Thymus (tissue), 14 donors: ENCODE results near the gene SETX. TPM values are rescaled to one million over a fixed set of nuclear protein-coding genes. Genes with fewer than 3 reads are reported as not detected.

ENCODE experiments used
- DNase-seq, 9 donors: peaks; one replicate each; pipeline ENCODE4 v3.0.0-alpha.2; 2013; ENCODE audit warnings: low spot score in 9 of 9, low read depth in 6 of 9, missing footprints in 1 of 9
- H3K27ac ChIP-seq, 2 donors: one replicate each; pipeline ENCODE4 v1.5.1; 2013; ENCODE audit warnings: control low read depth in 1 of 2, low read depth in 1 of 2, low read length in 1 of 2, mild to moderate bottlenecking in 1 of 2, moderate library complexity in 1 of 2
- H3K27me3 ChIP-seq, 2 donors: one replicate each; pipeline ENCODE4 v1.5.1; 2013; ENCODE audit warnings: low read length in 1 of 2; ENCODE audit not compliant: control insufficient read depth in 2 of 2, insufficient read depth in 1 of 2
- H3K36me3 ChIP-seq, 2 donors: one replicate each; pipeline ENCODE4 v1.5.1; 2013; ENCODE audit warnings: low read length in 1 of 2, mild to moderate bottlenecking in 1 of 2, moderate library complexity in 1 of 2; ENCODE audit not compliant: control insufficient read depth in 2 of 2, insufficient read depth in 2 of 2
- H3K4me1 ChIP-seq, 2 donors: one replicate each; pipeline ENCODE4 v1.5.1; 2013; ENCODE audit warnings: low read length in 2 of 2; ENCODE audit not compliant: control insufficient read depth in 2 of 2, insufficient read depth in 2 of 2
- H3K4me3 ChIP-seq, 2 donors: one replicate each; pipeline ENCODE4 v1.5.1; 2013; ENCODE audit warnings: low read length in 2 of 2, control low read depth in 1 of 2, mild to moderate bottlenecking in 1 of 2
- H3K9me3 ChIP-seq, 2 donors: one replicate each; pipeline ENCODE4 v1.5.1; 2013; ENCODE audit warnings: low read length in 1 of 2, mild to moderate bottlenecking in 1 of 2; ENCODE audit not compliant: control insufficient read depth in 2 of 2, insufficient read depth in 1 of 2
- WGBS: extraction: QIAGEN DNeasy Blood & Tissue Kit; methylation state at CpG from one replicate; pipeline ENCODE4 v1.1.7; 2013; 5-methylcytosine and 5-hydroxymethylcytosine counted together
- long read RNA-seq, 10 donors: transcript quantifications; one replicate each; lab custom pipeline, GENCODE V29; 2026
- polyA plus RNA-seq: library from polyadenylated mRNA; stranded (reverse); fragments of 200-250 nt; gene quantifications from one replicate; pipeline ENCODE4 v1.2.3, GENCODE V29; 2013
- total RNA-seq: library from RNA; stranded (reverse); fragments of 120-200 nt; gene quantifications from one replicate; pipeline ENCODE4 v1.2.4, GENCODE V29; 2013
- donor health status: healthy.

Gene SETX, protein sequence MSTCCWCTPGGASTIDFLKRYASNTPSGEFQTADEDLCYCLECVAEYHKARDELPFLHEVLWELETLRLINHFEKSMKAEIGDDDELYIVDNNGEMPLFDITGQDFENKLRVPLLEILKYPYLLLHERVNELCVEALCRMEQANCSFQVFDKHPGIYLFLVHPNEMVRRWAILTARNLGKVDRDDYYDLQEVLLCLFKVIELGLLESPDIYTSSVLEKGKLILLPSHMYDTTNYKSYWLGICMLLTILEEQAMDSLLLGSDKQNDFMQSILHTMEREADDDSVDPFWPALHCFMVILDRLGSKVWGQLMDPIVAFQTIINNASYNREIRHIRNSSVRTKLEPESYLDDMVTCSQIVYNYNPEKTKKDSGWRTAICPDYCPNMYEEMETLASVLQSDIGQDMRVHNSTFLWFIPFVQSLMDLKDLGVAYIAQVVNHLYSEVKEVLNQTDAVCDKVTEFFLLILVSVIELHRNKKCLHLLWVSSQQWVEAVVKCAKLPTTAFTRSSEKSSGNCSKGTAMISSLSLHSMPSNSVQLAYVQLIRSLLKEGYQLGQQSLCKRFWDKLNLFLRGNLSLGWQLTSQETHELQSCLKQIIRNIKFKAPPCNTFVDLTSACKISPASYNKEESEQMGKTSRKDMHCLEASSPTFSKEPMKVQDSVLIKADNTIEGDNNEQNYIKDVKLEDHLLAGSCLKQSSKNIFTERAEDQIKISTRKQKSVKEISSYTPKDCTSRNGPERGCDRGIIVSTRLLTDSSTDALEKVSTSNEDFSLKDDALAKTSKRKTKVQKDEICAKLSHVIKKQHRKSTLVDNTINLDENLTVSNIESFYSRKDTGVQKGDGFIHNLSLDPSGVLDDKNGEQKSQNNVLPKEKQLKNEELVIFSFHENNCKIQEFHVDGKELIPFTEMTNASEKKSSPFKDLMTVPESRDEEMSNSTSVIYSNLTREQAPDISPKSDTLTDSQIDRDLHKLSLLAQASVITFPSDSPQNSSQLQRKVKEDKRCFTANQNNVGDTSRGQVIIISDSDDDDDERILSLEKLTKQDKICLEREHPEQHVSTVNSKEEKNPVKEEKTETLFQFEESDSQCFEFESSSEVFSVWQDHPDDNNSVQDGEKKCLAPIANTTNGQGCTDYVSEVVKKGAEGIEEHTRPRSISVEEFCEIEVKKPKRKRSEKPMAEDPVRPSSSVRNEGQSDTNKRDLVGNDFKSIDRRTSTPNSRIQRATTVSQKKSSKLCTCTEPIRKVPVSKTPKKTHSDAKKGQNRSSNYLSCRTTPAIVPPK (N-terminal part only)
- total RNA-seq: 50.7 TPM
- 43.1 TPM for polyA plus RNA-seq
- long read RNA-seq, donor 1: 0 reads
- long read RNA-seq, donor 2: 0 reads
- long read RNA-seq, donor 3, partial matches to known transcripts: 7 of 8 reads
- long read RNA-seq, donor 3, other reads (novel, unspliced or antisense): 0 of 8 reads
- long read RNA-seq, donor 4: 0 reads
- long read RNA-seq, donor 5, partial matches to known transcripts: 23 of 24 reads
- long read RNA-seq, donor 5, other reads (novel, unspliced or antisense): 0 of 24 reads
- long read RNA-seq, donor 6, full-length matches to known transcripts: 2 of 2 reads
- long read RNA-seq, donor 6, partial matches to known transcripts: 0 of 2 reads
- long read RNA-seq, donor 6, other reads (novel, unspliced or antisense): 0 of 2 reads
- long read RNA-seq, donor 7: 0 reads
- long read RNA-seq, donor 8: 0 reads
- long read RNA-seq, donor 9, partial matches to known transcripts: 0 of 1 reads
- long read RNA-seq, donor 9, other reads (novel, unspliced or antisense): 0 of 1 reads
- long read RNA-seq, donor 10: 0 reads

GRCh38 chr9:132354637-132355355 is at the start of gene SETX:
SETX (minus strand) TSS chr9:132354986; CDS start chr9:132349428, 5,558 bp downstream.
- peak within 1 kb of the TSS; percentile 89 to 97 for H3K4me3 ChIP-seq
- H3K27me3 ChIP-seq: no peaks in the 10 kb centered on the region
- peak within 1 kb of the TSS; percentile 89 to 98 for H3K27ac ChIP-seq
- under 1% methylated on average over 82 of the region's 82 CpGs for WGBS
- H3K9me3 ChIP-seq: no peaks in the 10 kb centered on the region
- H3K4me1 ChIP-seq: peaks cover 18 to 37% of the 10 kb centered on the region in 2 donors
- peaks cover 10 to 28% of the 10 kb centered on the region in 2 donors for H3K36me3 ChIP-seq
- peak; percentile 75 to 98 (median 92) for DNase-seq

DNA sequence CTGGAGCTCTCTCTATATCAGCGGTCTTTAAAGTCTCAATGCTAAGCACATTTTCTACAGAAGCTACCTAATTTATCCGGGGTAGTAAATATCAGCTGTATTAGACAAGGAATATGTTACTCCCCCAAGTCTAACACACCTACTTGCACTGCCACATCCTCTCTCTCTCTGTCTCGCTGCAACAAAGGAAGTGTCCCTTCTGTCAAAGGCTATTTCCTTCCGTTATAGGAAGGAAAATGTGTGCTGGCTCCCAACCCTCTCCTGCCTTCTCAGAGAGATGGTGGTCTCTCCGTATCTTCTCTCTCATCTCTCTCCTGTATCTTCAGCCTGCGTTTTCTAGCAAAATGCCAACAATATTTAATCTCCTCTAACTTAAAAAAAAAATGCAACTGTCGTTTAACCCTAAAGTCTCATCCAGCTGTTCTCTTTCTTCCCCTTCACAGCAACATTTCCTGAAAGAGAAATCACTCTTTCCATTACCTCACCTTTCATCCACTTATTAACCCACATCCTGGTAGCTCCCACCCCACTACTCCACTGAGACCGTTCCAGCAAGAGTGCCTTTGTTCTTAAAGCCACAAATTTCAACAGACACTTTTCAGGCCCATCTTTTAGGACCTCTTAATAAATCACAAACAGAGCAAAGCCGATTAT is 49.6 kb upstream of the SETX start:
- Histone ChIP-seq H3K4me3 (peak overlapping the region; percentile 8), H3K36me3 (peaks cover 26 to 36% of the 10 kb centered on the region in 2 donors), H3K27ac (peak overlapping the region; percentile 68 to 82), H3K4me1 (peaks cover 19 to 30% of the 10 kb centered on the region in 2 donors), H3K9me3 (peaks cover 0 to 3% of the 10 kb centered on the region in 2 donors), H3K27me3 (peaks cover 5 to 9% of the 10 kb centered on the region in 2 donors)
- WGBS: 19% methylated on average over 9 of the region's 9 CpGs
- DNase-seq: peak in 1 of 9 donors; percentile 56

DNA sequence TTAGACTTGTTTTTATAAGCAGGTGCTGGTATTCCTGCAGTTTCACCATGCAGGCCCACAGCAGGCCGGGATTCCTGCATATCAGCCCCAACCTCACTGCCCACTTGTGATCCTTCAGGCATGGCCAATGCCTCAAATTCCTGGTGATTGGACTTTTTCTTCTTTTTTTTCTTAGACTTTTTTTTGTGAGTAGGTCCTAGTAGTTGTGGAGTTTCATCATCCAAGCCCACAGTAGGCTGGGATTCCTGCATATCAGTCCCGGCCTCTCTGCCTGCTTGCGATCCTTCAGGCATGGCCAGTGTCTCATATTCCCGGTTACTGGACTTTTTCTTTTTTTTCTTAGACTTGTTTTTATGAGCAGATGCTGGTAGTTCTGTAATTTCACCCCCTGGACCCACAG is 47.0 kb upstream of the SETX start:
- peaks cover 19 to 23% of the 10 kb centered on the region in 2 donors for H3K4me1 ChIP-seq
- H3K9me3 ChIP-seq: peaks cover 0 to 3% of the 10 kb centered on the region in 2 donors
- H3K36me3 ChIP-seq: peaks cover 47 to 59% of the 10 kb centered on the region in 2 donors
- no peak for DNase-seq
- whole genome bisulfite sequencing: 96% methylated on average over 4 of the region's 4 CpGs
- H3K27me3 ChIP-seq: no peaks in the 10 kb centered on the region
- no peak overlapping the region for H3K27ac ChIP-seq
- no peak overlapping the region for H3K4me3 ChIP-seq

DNA sequence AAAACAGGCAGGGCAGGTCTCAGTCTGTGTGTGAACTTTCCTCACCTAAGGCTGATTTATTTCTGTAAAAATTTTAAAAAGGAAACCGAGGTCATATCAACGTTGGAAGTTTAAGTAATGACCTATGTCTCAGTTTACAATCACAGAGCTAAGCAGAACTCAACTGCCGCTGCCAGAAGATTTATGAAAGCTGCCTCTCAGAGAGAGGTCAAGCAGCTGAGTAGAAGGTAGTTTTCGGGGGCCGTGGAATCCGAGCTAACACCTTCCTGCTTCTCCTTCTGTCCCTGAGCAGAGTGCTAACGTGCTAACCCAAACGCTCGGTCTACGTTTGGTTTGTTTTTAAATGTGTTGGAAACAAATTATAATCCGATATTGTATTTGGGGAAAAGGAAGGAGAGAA is 40.8 kb upstream of the SETX start:
- Histone ChIP-seq H3K9me3 (no peaks in the 10 kb centered on the region), H3K27ac (no peak overlapping the region), H3K4me1 (no peaks in the 10 kb centered on the region), H3K4me3 (no peak overlapping the region), H3K27me3 (no peaks in the 10 kb centered on the region), H3K36me3 (peaks cover 69 to 90% of the 10 kb centered on the region in 2 donors)
- WGBS: 96% methylated on average over 11 of the region's 11 CpGs
- DNase-seq: no peak

DNA sequence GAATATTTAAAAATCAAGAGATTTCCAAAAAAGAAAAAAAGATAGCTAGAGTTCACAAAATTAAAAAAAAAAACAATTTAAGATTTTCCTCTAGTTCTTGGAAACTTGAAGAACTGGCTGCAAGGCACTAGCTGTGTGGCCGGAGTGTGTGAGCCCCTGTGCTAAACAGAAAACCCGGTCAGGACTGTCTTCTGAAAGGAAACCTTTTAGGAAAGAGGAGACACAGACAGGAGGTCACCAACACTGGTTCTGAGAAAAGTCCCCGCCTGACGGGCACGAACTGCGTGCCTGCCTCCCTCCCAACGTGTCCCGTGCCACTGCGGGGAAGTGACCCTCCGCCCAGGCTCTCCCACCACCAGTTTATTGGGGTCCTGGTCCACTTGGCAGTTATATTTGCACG is 36.7 kb upstream of the SETX start:
- no peaks in the 10 kb centered on the region for H3K9me3 ChIP-seq
- no peaks in the 10 kb centered on the region for H3K4me1 ChIP-seq
- H3K27ac ChIP-seq: no peak overlapping the region
- H3K27me3 ChIP-seq: no peaks in the 10 kb centered on the region
- 97% methylated on average over 11 of the region's 11 CpGs for WGBS
- H3K36me3 ChIP-seq: peaks cover 71 to 93% of the 10 kb centered on the region in 2 donors
- no peak for DNase-seq
- H3K4me3 ChIP-seq: no peak overlapping the region

- H3K27me3 ChIP-seq: no peaks in the 10 kb centered on the region
- H3K36me3 ChIP-seq: peaks cover 67 to 94% of the 10 kb centered on the region in 2 donors
- 84% methylated on average over 7 of the region's 7 CpGs for WGBS
- no peak overlapping the region for H3K27ac ChIP-seq
- H3K4me3 ChIP-seq: no peak overlapping the region
- no peak for DNase-seq
- no peaks in the 10 kb centered on the region for H3K4me1 ChIP-seq
- no peaks in the 10 kb centered on the region for H3K9me3 ChIP-seq
Measured at GRCh38 chr9:132390966-132391365, 36.2 kb upstream of the SETX start.

DNA sequence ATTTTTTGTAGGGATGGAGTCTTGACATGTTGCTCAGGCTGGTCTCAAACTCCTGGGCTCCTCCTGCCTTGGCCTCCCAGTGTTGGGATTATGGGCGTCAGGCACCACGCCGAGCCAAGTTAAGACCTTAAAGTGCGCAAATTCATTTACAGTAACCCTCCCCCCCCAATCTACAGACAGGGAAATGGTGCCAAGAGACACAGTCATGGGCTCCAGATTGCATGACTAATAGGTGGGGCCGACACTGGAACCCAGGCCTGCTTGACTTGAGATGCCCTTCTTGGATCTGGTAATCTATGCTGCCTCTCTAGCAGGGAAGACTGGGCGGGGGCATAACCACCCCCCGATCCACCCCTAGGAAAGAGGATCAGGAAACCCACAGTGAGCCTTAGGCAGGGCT is 32.3 kb upstream of the SETX start:
- H3K9me3 ChIP-seq: no peaks in the 10 kb centered on the region
- 97% methylated on average over 7 of the region's 7 CpGs for WGBS
- H3K36me3 ChIP-seq: peaks cover 69 to 86% of the 10 kb centered on the region in 2 donors
- no peaks in the 10 kb centered on the region for H3K27me3 ChIP-seq
- no peak for DNase-seq
- no peak overlapping the region for H3K4me3 ChIP-seq
- no peak overlapping the region for H3K27ac ChIP-seq
- peaks cover 0 to 8% of the 10 kb centered on the region in 2 donors for H3K4me1 ChIP-seq
